Effector CD4-positive, alpha-beta T cell (primary cell): ENCODE measurements around the gene ACTR10.

ENCODE experiments used
- DNase-seq: peaks from one replicate; pipeline ENCODE4 v3.0.0-alpha.2; 2020

The ACTR10 gene

DNA sequence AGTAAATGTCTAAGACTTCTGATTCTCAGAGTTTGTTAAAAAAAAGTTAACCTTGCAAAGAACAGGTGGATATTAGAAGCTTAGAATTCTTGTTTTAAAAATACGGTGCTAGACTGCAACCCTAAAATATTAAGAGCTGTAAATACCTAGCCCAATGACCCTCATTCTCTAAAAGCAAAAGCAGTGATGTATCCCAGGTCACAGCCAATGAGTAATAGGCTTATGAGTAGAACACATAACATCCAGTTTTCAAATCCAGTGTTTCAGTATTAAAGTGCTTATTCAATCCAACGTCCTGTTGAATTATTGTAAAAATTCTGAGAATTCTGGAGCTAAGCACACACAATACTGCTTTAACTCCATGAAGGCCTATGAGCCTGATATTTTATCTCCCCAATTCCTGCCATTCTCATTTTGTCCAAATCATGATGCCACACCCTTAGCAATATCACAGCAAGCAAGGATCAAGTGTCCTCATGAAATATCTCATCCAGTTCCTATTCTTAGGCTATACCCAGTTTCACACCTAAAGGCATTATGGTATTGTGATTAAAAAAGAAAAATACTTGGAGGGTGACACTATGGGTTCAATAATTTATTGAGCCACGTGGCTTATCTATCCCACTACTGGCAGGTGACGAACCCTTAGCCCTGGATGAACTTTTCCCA, 83.1 kb downstream of the ACTR10 start:
- DNase-seq, result no peak

DNA sequence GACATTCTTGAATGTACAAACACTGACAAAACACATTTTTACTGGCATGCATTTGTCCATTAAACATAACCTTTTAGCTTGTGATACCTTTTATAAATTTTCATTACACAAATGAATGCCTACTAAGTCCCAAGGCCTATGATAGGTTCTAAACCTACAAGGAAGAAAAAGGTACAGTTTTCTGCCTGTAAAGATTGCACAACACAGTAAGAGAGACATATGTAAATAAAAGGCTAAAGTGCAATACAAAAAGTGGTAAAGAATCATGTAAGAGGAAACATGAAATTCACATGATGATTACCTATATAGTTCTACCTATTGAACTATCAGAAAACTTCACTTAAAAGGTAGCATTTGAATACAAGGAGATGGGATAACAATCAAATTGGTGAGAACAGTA, 83.8 kb downstream of the ACTR10 start:
- DNase-seq, result no peak

DNA sequence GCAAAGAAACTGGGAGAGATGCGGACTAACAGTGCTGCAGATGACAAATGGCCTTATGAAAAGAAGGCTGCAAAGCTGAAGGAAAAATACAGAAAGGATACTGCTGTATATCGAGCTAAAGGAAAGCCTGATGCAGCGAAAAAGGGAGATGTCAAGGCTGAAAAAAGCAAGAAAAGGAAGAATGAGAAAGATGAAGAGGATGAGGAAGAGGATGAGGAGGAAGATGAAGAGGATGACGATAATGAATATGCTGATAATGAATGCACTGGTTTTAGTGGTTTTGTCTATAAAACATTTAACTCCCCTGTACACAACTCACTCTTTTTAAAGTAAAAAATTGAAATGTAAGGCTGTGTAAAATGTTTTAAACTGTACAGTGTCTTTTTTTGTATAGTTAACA, 85.2 kb downstream of the ACTR10 start:
- no peak for DNase-seq
